NB4 (cell line): ENCODE measurements around the gene PPP1R3F.

ENCODE experiments used
- DNase-seq: peaks from one replicate; pipeline ENCODE4 v3.0.0; 2010; ENCODE audit warnings: low read depth
- H3K4me3 ChIP-seq: one replicate; pipeline ENCODE4 v1.5.1; 2011; ENCODE audit warnings: mild to moderate bottlenecking, low read depth, low read length, moderate library complexity
- CTCF ChIP-seq: IDR thresholded peaks from one replicate; pipeline ENCODE4 v1.5.1; 2012; ENCODE audit warnings: low read depth, low read length
- MYC ChIP-seq: IDR thresholded peaks from 2 replicates; pipeline ENCODE4 v1.6.1; 2011; ENCODE audit warnings: low read depth, low read length
- POLR2A ChIP-seq: IDR thresholded peaks from 2 replicates; pipeline ENCODE4 v1.6.1; 2011; ENCODE audit warnings: mild to moderate bottlenecking; ENCODE audit not compliant: insufficient read length; ENCODE audit errors: extremely low read depth
- TF ChIP-seq, protein P1 (sequence below): IDR thresholded peaks from 2 replicates; pipeline ENCODE4 v1.6.1; 2011; ENCODE audit warnings: low read depth, low read length

Gene PPP1R3F

DNA sequence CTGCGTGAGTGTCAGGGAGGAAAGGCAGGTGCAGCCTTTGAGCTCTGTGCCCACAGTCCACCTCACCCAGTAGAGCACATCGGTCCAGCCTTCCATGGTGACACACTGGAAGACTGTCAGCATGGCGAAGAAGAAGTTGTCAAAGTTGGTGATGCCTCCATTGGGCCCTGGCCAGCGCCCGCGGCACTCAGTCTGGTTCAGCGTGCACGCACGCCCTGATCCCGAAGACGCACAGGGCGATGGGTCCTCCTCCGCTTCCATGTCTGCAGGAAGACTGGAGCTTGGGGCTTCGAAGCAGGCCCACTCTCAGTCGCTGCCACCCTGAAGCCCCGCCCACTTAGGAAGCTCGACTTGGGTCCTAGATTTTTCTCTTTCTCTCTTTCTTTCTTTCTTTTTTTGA lies 41.4 kb upstream of the PPP1R3F start:
- DNase-seq = no peak
- TF ChIP-seq CTCF (no peak), MYC (no peak), POLR2A (no peak)
- TF ChIP-seq, protein P1, sequence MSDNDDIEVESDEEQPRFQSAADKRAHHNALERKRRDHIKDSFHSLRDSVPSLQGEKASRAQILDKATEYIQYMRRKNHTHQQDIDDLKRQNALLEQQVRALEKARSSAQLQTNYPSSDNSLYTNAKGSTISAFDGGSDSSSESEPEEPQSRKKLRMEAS = no peak
- H3K4me3 ChIP-seq = no peak overlapping the region

DNA sequence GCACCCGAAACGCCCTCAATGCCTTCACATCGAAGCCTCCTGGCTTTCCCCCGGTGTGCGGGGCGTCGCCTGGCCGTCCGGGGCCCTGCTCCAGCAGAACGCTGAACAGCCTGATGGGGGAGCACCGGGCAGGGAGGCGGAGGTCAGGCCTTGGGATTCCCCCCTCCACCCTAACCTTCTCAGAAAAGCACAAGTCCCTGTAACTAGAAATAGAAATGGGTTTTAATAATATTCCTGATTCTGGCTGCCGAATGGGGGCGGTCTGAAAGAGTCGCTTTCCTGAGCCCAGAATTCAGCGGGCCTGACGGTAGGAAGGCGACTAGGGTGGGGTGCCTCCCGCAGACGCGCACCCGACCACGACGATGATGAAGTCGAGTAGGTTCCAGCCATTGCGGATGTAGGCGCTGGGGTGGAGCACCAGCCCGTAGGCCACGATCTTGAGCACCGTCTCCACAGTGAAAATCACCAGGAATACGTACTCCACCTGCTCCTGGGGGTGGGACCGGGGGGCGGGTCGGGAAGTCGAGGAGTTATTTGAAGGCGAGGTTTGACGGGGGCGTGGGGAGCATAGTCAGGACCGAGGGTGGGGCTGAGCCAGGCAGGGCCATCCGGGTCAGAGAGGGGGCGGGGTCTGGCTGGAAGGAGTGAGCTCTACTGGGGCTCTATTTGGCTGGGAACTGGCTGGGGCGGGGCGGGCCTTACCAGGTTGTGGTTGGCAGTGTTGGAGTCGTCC lies 38.9 kb upstream of the PPP1R3F start:
- DNase-seq = no peak
- H3K4me3 ChIP-seq = no peak overlapping the region

GRCh38 chrX:49231333-49232000 lies 38.1 kb upstream of the PPP1R3F start:
- no peak overlapping the region for H3K4me3 ChIP-seq
- no peak for DNase-seq
- TF ChIP-seq MYC = no peak
- no peak for TF ChIP-seq CTCF
- TF ChIP-seq POLR2A = no peak
- TF ChIP-seq, protein P1 = no peak

More for the DNA sequence above, 38.9 kb upstream of the PPP1R3F start:
- TF ChIP-seq, protein P1 = no peak
- TF ChIP-seq CTCF (no peak), POLR2A (no peak), MYC (no peak)

GRCh38 chrX:49232525-49232924 lies 37.1 kb upstream of the PPP1R3F start:
- no peak for DNase-seq
- TF ChIP-seq MYC = no peak
- TF ChIP-seq, protein P1 = no peak
- no peak for TF ChIP-seq POLR2A
- TF ChIP-seq CTCF = no peak

DNA sequence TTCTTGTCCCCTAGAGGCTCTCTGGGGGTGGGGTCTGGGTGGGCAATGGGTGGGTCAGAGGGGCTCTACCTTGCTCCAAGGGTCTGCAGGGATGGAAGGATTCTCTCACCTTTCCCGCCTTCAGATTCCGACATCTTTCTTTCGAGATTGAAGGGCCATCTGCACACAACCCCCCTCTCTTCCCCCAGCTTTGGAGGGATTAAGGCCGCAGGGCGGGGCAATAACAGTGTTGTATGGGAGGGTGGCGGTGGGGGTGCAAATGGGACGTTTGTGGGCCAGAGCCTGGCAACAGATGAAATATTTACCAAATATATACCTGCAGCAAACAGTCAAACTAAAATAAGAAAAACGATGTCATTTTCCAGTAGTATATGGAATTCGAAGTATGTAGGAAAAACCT lies 36.4 kb upstream of the PPP1R3F start, which contains the start of gene CACNA1F:
CACNA1F (minus strand) TSS at position 165 of the 400 bp plus-strand sequence; CDS start at position 134, 31 bp downstream.
- DNase-seq = no peak
- TF ChIP-seq POLR2A = no peak
- TF ChIP-seq CTCF = no peak
- TF ChIP-seq, protein P1 = no peak
- TF ChIP-seq MYC = no peak
- no peak within 1 kb of the TSS for H3K4me3 ChIP-seq

More at GRCh38 chrX:49232525-49232924, 37.1 kb upstream of the PPP1R3F start:
- H3K4me3 ChIP-seq = no peak overlapping the region
